ENCODE data around the gene CERS2.

Gene CERS2

GRCh38 chr1:151005729-151006319 lies 31.2 kb upstream of the CERS2 start:
- TF ChIP-seq, protein P1, sequence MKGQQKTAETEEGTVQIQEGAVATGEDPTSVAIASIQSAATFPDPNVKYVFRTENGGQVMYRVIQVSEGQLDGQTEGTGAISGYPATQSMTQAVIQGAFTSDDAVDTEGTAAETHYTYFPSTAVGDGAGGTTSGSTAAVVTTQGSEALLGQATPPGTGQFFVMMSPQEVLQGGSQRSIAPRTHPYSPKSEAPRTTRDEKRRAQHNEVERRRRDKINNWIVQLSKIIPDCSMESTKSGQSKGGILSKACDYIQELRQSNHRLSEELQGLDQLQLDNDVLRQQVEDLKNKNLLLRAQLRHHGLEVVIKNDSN (IDR thresholded peaks at IDR 0.05): no peak
- TF ChIP-seq, protein P2, sequence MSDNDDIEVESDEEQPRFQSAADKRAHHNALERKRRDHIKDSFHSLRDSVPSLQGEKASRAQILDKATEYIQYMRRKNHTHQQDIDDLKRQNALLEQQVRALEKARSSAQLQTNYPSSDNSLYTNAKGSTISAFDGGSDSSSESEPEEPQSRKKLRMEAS (IDR thresholded peaks at IDR 0.05): no peak
- TF ChIP-seq CREB1 (IDR thresholded peaks at IDR 0.05; ENCODE audit: low read depth) (no peak), TEAD4 (IDR thresholded peaks at IDR 0.05) (no peak), REST (IDR thresholded peaks at IDR 0.05; ENCODE audit: low read depth) (no peak), NFIC (IDR thresholded peaks at IDR 0.05) (no peak), ZBTB7A (IDR thresholded peaks at IDR 0.05; ENCODE audit: low read depth) (no peak), FOXM1 (IDR thresholded peaks at IDR 0.05; ENCODE audit: borderline replicate concordance, low read depth) (no peak)

- TF ChIP-seq ZBTB7A (IDR thresholded peaks at IDR 0.05; ENCODE audit: low read depth) (no peak), CREB1 (IDR thresholded peaks at IDR 0.05; ENCODE audit: low read depth) (no peak), EGR1 (IDR thresholded peaks at IDR 0.05) (no peak), NFIC (IDR thresholded peaks at IDR 0.05) (no peak), YY1 (IDR thresholded peaks at IDR 0.05; ENCODE audit: low read depth) (no peak), TEAD4 (IDR thresholded peaks at IDR 0.05) (no peak), REST (IDR thresholded peaks at IDR 0.05; ENCODE audit: low read depth) (no peak), RAD21 (IDR thresholded peaks at IDR 0.05; ENCODE audit: low read depth) (no peak), CEBPB (IDR thresholded peaks at IDR 0.05) (no peak), EP300 (IDR thresholded peaks at IDR 0.05; ENCODE audit: borderline replicate concordance) (no peak), TAF1 (IDR thresholded peaks at IDR 0.05; ENCODE audit: low read depth) (no peak), FOXM1 (IDR thresholded peaks at IDR 0.05; ENCODE audit: borderline replicate concordance, low read depth) (no peak), TCF12 (IDR thresholded peaks at IDR 0.05; ENCODE audit: low read depth) (no peak)
- TF ChIP-seq, protein P2 (IDR thresholded peaks at IDR 0.05): no peak
- TF ChIP-seq, protein P1 (IDR thresholded peaks at IDR 0.05): no peak
Measured at GRCh38 chr1:151003180-151003579, 28.5 kb upstream of the CERS2 start.

DNA sequence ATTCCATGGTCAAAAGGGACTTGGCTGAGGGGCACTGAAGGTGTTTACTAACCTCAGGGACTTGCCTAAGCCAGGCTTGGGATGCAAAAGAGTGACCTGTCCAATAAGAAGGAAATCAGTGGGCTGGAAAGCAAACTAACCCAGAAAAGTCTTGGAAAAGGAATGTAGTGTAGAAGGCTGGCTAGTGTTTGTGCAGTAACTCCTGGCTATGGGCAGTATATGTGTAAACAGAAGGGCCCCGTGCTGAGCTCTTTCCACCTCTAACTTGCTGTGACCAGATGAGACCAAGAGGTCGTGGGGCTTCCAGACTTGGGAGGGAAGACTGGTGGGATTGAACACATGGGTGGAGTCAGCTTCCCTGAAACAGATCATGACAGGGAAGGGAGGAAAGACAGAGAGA lies 28.0 kb upstream of the CERS2 start:
- TF ChIP-seq EP300 (IDR thresholded peaks at IDR 0.05; ENCODE audit: borderline replicate concordance) (no peak), YY1 (IDR thresholded peaks at IDR 0.05; ENCODE audit: low read depth) (no peak), TEAD4 (IDR thresholded peaks at IDR 0.05) (no peak), ZBTB7A (IDR thresholded peaks at IDR 0.05; ENCODE audit: low read depth) (no peak), TCF12 (IDR thresholded peaks at IDR 0.05; ENCODE audit: low read depth) (no peak), REST (IDR thresholded peaks at IDR 0.05; ENCODE audit: low read depth) (no peak)
- TF ChIP-seq, protein P1 (IDR thresholded peaks at IDR 0.05): no peak
- TF ChIP-seq, protein P2 (IDR thresholded peaks at IDR 0.05): no peak

- TF ChIP-seq, protein P1 (IDR thresholded peaks at IDR 0.05): no peak
- TF ChIP-seq ZBTB7A (IDR thresholded peaks at IDR 0.05; ENCODE audit: low read depth) (no peak), FOXM1 (IDR thresholded peaks at IDR 0.05; ENCODE audit: borderline replicate concordance, low read depth) (no peak), CREB1 (IDR thresholded peaks at IDR 0.05; ENCODE audit: low read depth) (no peak)
Measured at GRCh38 chr1:151002051-151002450, 27.4 kb upstream of the CERS2 start.
